GM21447 (cell line): Measurements from ENCODE around the gene TBPL2.
"Not testable (repeated sequence)": the region's sequence is repeated elsewhere in the genome, so short reads cannot be mapped to it uniquely, and the experiment has no call there.

Source experiments
- ATAC-seq: cut with Tn5 transposase; IDR thresholded peaks from one replicate; pipeline ENCODE4 v1.9.1; 2021; ENCODE audit not compliant: unreplicated experiment

The TBPL2 gene

DNA sequence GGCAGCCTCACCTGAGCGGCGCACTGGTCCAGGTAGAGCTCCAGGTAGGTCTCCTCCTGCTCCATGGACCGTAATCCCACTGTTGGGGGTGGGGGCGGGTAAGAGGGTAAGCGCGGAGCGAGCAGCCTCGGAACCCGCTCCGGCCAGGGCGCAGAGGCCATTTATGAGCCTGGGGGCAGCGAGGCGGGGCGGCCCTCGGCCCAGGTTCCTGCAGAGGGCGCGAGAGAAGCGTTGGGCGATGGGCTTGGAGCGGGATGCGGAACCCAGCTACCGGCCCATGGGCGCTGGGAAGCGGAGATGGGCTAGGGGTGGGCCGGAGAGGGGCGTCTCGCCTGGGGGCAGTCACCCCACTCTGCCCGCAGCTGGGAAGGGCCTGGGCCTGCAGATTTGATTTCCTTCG lies at the start of gene TBPL2:
TBPL2 (minus strand) TSS at position 232 of the 400 bp plus-strand sequence; CDS start at position 65, 167 bp downstream.
- ATAC-seq = no peak

- ATAC-seq = no peak
Measured at GRCh38 chr14:55488204-55488603, 47.8 kb upstream of the TBPL2 start.

DNA sequence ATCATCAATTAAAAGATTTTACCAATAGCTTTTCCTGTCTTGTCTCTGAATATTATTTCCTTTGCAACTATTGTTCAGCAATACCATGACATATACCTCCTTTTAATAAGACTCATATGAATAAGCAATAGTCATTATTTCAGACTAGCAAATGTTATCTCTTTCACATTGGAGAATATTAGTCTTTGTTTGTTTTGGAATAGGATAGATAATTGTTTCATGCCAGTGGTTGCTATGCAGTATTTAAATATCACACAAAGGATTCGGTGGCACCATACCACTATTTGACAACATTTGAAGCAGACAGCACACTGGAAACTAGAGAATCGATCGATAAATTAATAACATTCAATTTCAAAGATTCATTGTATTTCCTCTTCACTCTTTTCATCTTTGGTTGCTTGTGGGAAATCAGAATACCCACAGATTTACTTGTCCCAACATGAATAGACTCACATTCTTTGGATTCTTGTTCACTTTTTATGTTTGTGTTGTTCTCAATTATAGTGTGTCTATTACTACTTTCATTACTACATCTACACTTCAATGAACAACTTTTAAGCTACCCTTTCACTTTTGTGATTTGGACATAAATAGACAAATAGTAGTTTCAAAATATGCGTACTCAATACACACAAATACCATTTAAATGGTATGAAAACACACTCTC lies 42.7 kb upstream of the TBPL2 start:
- ATAC-seq = no peak

- ATAC-seq = no peak
Measured at GRCh38 chr14:55481769-55482168, 41.4 kb upstream of the TBPL2 start.

- ATAC-seq = no peak
Measured at GRCh38 chr14:55477680-55478079, 37.3 kb upstream of the TBPL2 start.

DNA sequence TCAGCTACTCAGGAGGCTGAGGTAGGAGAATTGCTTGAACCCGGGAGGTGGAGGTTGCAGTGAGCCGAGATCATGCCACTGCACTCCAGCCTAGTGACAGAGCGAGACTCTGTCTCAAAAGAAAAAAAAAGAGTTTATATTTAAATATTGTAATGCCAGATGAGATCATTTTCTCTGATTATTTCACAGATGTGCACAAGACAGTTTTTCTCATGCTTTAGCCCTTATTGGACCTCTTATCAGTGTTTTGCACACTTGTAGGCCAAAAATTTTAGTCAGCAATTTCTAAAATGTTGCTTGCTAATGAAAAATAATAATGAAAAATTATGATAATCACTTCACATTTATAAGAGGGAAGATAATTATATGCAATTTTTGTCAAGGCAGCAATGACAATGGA lies 36.0 kb upstream of the TBPL2 start:
- not testable (repeated sequence) for ATAC-seq

DNA sequence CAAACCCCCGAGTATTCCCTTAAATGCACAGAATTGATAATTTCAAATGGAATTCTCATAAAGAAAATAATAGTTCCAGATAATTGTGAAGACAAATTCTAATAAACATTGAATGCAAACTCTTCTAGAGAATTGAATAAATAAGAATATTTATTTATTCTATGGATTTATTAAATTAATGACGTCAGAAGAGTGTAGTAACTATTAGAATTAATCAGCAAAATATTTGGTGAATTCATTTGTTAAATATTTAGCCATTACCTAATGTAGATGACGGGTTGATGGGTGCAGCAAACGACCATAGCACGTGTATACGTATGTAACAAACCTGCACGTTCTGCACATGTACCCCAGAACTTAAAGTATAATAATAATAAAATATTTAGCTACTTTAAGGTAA lies 33.4 kb upstream of the TBPL2 start:
- no peak for ATAC-seq

DNA sequence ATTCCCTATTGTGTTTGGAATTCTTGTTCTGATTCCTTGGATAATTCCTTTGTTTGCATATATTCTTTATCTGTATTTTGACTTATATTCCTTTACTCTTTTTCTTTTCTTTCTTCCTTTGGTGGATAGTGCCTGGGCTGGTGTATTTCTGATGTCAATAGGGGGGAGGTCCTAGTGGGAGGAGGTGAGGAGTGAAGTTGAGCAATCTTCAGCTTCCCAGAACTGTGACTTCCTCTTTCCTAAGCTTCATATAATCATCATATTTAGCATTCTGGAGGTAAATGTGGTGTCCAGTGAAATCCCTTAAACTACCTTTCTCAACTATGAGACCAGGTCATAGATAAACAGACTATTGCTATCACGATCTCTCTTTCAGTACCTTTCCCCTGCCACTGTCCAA lies 29.6 kb upstream of the TBPL2 start:
- no peak for ATAC-seq

DNA sequence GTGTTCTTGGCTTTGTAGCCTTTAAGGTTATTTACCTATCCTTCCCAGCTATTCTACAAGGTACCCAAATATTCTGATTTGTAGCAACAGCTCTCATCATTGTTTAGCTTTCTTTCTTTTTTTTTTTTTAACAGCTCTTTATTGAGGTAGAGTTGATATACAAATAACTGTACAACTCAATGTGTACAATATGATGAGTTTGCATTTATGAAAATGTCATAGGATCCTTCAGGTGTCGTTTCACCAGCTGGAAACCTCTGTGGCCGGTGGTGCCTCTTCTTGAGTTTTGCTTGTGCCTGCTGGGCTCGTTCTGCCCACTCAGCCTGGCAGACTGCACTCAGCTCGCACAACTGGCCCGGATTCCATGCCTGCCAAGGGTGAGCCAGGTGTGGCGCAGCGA lies 26.9 kb upstream of the TBPL2 start:
- no peak for ATAC-seq

DNA sequence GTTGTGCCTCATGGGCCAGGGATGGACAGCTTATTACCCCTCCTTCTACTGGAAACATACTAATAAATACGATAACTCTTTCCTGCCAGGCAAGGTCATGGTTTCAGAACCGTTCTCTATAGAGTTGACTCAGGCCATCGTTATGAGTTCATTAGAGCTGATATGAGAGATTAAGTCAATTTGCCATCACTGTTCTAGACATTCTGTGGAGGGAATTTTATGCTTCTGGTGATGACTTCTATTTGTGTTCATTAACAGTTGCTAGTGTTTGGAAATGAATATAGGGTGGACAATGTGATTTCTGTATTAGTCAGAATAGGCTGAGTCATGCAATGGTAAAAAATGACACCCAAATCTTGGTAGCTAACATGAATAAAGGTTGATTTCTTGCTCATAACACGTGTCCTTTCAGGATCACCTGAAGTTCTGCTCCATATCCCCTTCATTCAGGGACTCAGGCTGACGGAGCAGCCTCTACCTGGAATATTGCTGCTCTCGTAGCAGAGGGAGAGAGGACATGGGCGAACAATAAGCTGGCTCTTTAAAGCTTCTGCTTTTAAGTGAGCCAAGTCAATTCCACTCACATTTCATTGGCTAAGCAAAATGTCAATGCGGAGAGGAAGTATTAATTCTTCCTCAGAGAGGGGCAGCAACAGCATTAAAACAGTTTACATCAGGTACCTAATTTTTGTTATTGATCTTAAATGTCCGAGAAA lies 18.5 kb upstream of the TBPL2 start:
- ATAC-seq = peak; percentile 86

DNA sequence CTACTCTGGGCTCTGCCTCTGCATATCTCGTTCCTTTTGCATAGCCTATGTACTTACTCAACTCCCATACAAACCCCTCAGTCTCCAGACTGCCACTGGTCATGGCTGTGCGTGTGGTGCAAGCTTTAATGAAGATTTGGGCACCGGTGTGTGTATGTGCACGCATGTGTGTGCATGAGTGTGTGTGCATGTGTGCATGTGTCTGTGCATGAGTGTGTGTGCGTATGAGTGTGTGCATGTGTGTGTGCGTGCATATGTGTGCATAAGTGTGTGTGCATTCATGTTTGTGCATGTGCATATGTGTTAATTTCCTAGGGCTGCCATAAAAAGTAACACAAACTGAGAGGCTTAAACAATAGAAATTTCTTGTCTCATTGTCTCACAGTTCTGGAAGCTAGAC lies 17.1 kb upstream of the TBPL2 start:
- ATAC-seq = no peak

DNA sequence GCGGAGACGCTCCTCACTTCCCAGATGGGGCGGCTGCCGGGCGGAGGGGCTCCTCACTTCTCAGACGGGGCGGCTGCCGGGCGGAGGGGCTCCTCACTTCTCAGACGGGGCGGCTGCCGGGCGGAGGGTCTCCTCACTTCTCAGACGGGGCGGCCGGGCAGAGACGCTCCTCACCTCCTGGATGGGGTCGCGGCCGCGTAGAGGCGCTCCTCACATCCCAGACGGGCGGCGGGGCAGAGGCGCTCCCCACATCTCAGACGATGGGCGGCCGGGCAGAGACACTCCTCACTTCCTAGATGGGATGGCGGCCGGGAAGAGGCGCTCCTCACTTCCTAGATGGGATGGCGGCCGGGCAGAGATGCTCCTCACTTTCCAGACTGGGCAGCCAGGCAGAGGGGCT lies 16.0 kb upstream of the TBPL2 start:
- ATAC-seq = not testable (repeated sequence)

DNA sequence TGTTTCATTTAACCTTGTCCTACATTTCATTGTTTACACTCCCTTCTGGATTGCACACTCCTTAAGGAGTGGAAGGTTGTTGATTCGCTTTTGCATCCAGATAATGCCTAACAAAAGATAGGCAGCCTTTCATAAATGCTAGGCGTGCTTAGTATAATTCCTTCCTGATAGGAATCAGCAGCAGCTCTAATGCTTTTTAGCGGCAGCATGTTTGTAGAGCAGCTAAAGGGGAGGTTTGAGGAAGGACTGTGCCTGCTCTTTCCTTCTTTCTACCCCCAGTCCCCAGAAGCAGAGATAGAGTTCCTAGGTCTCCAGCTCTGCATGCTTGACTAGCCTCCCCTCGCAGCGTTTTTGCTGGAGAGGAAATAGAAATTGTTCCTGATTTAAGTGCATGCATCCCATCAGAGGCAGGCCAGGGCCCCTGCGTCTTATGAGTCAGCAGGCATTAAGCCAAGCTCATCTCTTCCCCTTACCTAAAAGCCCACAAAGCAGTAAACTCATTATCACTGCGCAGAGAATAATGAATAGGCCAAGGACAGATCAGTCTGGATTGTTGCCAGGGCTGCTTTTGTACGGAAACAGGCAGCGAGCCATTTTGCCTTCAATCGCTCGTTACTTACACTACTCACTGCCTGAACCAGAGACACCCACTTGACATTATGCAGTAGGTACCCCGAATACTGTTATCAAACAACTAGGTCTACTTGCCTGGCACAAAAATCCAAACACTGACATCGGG lies 14.0 kb upstream of the TBPL2 start:
- no peak for ATAC-seq

- ATAC-seq = no peak
Measured at GRCh38 chr14:55451950-55452349, 11.5 kb upstream of the TBPL2 start.

GRCh38 chr14:55451398-55451797 lies 11.0 kb upstream of the TBPL2 start:
- ATAC-seq = no peak

DNA sequence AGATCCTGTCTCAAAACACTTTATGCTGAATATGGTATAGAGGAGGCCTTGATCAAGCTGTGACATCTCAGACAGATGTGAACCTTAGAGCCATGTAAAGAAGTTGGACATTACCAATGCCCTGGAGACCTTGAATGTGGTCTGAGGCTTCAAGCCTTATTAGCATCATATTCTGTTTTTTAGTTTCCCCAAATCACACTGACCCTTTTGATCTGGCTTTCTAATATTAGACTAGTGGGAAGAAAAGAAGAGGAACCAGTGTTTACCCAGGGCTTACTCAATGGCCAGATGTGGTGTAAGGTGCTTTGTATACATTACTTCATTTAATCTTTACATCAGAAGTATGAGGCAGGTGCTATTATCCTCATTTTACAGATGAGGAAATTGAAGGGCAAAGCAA lies 10.6 kb upstream of the TBPL2 start:
- ATAC-seq = no peak

DNA sequence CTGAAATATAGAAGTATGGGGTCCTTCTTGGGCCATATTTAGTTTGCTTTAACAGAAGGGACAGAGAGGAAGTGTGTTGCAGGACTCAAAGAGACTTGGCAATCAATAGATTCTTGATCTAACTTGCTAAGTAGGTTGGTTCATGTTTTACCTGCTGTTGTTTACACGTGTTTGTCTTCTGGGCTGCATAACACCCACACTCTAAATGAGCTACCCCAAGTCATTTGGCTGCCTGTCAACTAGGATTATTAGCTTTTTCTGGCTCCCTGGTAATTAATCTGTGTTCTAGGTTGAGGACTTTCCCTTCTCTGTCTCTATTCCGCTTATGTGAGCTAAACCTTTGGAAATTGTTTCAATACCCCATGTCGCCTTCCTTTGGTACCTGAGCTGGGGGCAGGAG lies 10.1 kb upstream of the TBPL2 start:
- ATAC-seq = no peak

- no peak for ATAC-seq
Measured at GRCh38 chr14:55450124-55450523, 9.7 kb upstream of the TBPL2 start.

DNA sequence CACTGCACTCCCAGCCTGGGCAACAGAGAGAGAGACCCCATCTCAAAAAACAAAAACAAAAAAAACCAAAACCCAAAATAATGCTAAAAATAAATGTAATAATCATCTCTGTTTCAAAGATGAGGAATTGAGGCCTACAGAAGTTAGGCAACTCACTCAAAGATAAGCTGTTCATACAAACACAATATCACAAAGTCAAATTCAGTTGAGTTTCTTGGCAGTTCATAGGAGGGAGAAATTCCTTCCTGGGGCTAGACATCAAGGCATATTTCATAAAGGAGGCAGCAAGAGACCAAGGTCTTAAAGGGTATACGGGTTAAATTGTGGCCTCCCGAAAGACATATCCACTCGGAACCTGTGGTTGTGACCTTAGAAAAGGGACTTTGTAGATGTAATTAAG lies 8.7 kb upstream of the TBPL2 start:
- ATAC-seq = no peak

DNA sequence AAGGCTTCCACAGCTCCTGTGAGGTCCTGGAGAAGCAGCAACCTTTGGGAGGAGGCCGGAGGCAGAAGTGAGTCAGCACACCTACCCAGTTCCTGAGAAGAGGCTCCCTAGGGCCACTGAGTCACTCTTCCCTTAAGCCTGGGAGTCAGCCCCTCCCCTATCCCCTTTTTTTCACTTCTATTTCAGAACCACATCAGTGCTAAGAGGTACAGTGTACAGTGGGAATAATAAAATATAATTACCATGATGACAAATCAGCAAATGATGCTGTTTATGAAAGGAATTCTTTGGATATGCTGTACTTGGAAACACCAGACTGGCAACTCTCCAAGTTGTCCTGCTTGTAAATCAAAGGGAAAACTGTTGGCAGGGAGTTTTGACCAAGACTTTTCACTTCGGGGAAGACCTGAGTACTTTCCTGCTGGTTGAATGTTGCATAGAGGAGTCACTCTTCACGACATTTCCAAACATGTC lies 7.8 kb upstream of the TBPL2 start:
- no peak for ATAC-seq

DNA sequence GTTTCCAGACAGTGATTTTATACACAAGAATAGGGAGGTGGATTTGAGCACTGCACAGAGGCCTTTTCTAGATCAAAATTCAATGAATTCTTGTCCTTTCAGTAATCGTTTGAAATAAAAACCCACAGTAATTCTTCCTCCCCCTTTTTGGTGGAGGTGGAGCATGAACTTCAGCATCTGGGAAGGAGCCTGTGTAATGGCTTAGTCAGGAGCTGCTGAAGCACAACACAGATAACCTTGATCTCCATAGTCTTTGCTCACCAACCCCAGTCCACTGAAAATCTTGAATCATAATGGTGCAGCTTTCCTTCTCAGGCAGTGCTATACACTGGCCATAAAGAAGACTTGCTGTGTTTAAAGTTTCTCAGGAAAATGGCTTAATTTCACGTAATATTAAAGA lies 6.4 kb upstream of the TBPL2 start:
- no peak for ATAC-seq

- no peak for ATAC-seq
Measured at GRCh38 chr14:55446127-55446736, 5.8 kb upstream of the TBPL2 start.
